ENCODE data around the gene LIPF. TPM values are rescaled to one million over a fixed set of nuclear protein-coding genes. Genes with fewer than 3 reads are reported as not detected.

LIPF gene
- total RNA-seq, 1 experiment from 2014 or later = not detected

- Histone ChIP-seq H4K5ac (ENCODE audit: insufficient read length, low read depth, low read length) (no peak overlapping the region), H2AK5ac (ENCODE audit: insufficient read length, low read length) (no peak overlapping the region), H2BK120ac (ENCODE audit: low read depth, low read length, poor library complexity, severe bottlenecking) (no peak overlapping the region), H3K4me1 (ENCODE audit: insufficient read depth, low read length) (no peaks in the 10 kb centered on the region), H4K8ac (replicated peaks; ENCODE audit: insufficient read length, low read depth, low read length) (no peak overlapping the region), H4K20me1 (ENCODE audit: control insufficient read depth, insufficient read depth, insufficient read length) (no peaks in the 10 kb centered on the region), H3K79me2 (ENCODE audit: insufficient read depth, low read length) (no peaks in the 10 kb centered on the region), H3K14ac (ENCODE audit: insufficient read depth, low read length) (no peak overlapping the region), H2BK12ac (ENCODE audit: insufficient read length, low read depth, low read length) (no peak overlapping the region), H3K27me3 (ENCODE audit: insufficient read depth, low read length) (no peaks in the 10 kb centered on the region), H3K4ac (ENCODE audit: low read depth, low read length) (no peak overlapping the region), H3K18ac (ENCODE audit: insufficient read length, low read depth, low read length) (no peak overlapping the region), H3K23ac (ENCODE audit: insufficient read length, low read depth, low read length) (no peak overlapping the region), H3K79me1 (ENCODE audit: insufficient read depth, low read depth, low read length, poor library complexity, severe bottlenecking) (no peaks in the 10 kb centered on the region), H3K4me2 (ENCODE audit: insufficient read depth, insufficient read length, low read length) (no peak overlapping the region), H3K56ac (ENCODE audit: insufficient read length, low read depth, low read length) (no peak overlapping the region), H2BK15ac (ENCODE audit: low read depth, low read length) (no peak overlapping the region), H2BK5ac (ENCODE audit: insufficient read length, low read length) (no peak overlapping the region), H3K27ac (ENCODE audit: insufficient read length, low read depth, low read length) (no peak overlapping the region), H4K91ac (ENCODE audit: insufficient read length, low read depth, low read length) (no peak overlapping the region), H3K9me3 (ENCODE audit: control insufficient read depth, low read depth, low read length) (no peaks in the 10 kb centered on the region), H3K23me2 (ENCODE audit: insufficient read length, low read depth, low read length, poor library complexity, severe bottlenecking) (no peaks in the 10 kb centered on the region), H3K9ac (ENCODE audit: extremely low read depth, insufficient read length, low read length) (no peak overlapping the region), H3T11ph (ENCODE audit: low read length) (no peak overlapping the region), H2AFZ (ENCODE audit: low read length) (no peak overlapping the region), H2BK20ac (ENCODE audit: low read depth, low read length, poor library complexity, severe bottlenecking) (no peak overlapping the region)
- no peaks in the 10 kb centered on the region for H3K36me3 Mint-ChIP-seq (ENCODE audit: insufficient read depth in 1 of 3, low read depth in 3 of 3)
- no peaks in the 10 kb centered on the region for H3K4me1 Mint-ChIP-seq
- no peak overlapping the region for H3K4me3 Mint-ChIP-seq
- no peak for TF ChIP-seq CTCF (conservative IDR thresholded peaks at IDR 0.05)
- H3K27ac Mint-ChIP-seq = no peak overlapping the region
- no CpG with 5 or more reads among the region's 1 CpG for WGBS (ENCODE audit: extremely low coverage, insufficient read length, low lambda C conversion rate)
- no peak for DNase-seq
- H3K9me3 Mint-ChIP-seq = no peaks in the 10 kb centered on the region; a peak in 1 of 5 replicates
- no peaks in the 10 kb centered on the region for H3K27me3 Mint-ChIP-seq (ENCODE audit: low read depth)
Measured at GRCh38 chr10:88617772-88618300, 46.4 kb upstream of the LIPF start.
